HTR-8/SVneo (cell line): Measurements from ENCODE around the gene LMAN2L.

ENCODE experiments used
- DNase-seq: peaks from one replicate; pipeline ENCODE4 v3.0.0; 2011; ENCODE audit warnings: low spot score, mixed read lengths; ENCODE audit not compliant: insufficient read length
- FAIRE-seq: peaks from 2 replicates; lab custom pipeline; 2011; peaks lifted over from hg19 to GRCh38; lab: Jason Lieb, UNC

LMAN2L gene

DNA sequence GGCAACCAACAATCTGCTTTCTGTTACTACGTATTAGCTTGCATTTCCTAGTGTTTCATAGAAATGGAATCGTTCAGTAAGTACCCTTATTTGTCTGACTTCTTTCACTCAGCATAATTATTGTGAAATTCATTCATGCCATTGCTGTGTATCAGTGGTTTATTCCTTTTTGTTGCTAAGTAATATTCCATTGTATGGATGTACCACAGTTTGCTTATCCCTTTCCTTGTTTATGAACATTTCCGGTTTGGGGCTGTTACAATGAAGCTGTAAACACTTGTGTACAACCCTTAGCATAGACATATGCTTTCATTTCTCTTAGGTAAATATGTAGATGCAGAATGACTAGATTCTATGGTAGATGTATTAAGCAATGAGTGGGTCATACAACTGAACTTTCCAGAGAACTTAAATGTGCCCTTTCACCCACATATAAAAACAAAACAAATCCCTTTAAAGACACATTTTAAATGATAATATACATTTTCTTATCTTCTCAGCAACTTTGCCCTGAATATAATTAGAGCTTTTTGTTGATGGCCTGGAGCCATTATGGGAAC lies 75.4 kb downstream of the LMAN2L start:
- peak; percentile 16 for FAIRE-seq

DNA sequence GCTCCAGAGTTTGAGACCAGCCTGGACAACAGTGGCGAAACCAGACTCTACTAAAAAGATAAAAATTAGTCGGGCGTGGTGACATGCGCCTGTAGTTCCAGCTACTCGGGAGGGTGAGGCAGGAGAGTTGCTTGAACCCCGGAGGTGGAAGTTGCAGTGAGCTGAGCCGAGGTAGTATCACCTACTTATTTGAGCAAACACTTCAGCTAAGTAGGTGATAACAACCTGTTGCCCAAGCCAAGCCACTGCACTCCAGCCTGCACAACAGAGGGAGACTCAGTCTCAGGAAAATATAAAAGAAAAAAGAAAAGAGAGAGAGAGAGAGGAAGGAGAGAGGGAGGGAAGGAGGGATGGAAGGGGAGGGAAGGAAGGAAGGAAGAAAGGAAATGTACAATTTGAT lies 76.0 kb downstream of the LMAN2L start:
- FAIRE-seq (peak; percentile 64), DNase-seq (no peak)

More for the DNA sequence above, 75.4 kb downstream of the LMAN2L start:
- no peak for DNase-seq

DNA sequence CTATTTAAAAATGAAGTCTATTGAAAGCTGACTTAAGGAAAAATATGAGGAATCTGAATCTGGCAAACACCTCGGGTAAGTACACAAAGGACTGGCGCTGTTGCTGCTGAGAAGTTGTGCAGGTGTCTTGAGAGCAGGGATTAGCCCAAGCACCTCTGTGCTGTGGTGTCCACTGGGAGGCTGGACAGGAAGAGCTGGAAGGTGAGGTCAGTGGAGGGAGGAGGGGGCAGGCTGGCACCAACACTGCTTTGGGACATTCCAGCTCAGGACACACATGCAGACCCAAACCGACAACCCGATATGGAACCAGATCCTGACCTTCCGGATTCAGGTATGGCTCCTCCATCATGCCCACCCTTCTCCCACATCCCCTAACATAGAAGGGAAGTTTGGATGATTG lies 76.7 kb downstream of the LMAN2L start:
- peak; percentile 33 for FAIRE-seq
- no peak for DNase-seq

- FAIRE-seq (no peak), DNase-seq (no peak)
Measured at GRCh38 chr2:96662360-96662759, 77.5 kb downstream of the LMAN2L start.

DNA sequence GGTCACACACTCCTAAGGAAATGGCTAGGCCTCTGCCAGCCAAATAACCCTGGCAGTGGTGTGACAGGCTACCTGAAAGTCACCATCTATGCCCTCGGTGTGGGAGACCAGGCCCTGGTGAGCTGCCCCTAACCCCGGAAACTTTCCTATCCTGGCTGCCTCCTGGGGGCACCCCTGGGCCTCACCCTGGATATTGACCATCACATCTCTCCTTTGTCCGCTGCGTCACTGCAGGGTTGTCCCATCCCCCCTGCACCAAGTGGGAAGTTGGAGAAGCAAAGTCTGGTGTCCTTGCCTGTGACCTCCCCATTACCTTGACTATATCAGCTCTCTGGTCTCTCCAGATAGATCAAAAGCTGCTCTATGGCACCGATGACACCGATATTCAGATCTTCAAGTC lies 78.5 kb downstream of the LMAN2L start:
- FAIRE-seq (no peak), DNase-seq (no peak)

GRCh38 chr2:96656540-96656939 lies 83.3 kb downstream of the LMAN2L start:
- no peak for DNase-seq
- FAIRE-seq, result no peak
